Muscle of leg (tissue), 11 donors: ENCODE data around the gene SEC24C. TPM values are rescaled to one million over a fixed set of nuclear protein-coding genes. Genes with fewer than 3 reads are reported as not detected.
"Not testable (repeated sequence)": the region's sequence is repeated elsewhere in the genome, so short reads cannot be mapped to it uniquely, and the experiment has no call there.

Experiments
- DNase-seq: peaks from one replicate; pipeline ENCODE4 v3.0.0; 2013
- H3K27ac ChIP-seq: one replicate; pipeline ENCODE4 v1.5.1; 2013; ENCODE audit warnings: mild to moderate bottlenecking, low read length, control low read depth
- H3K27me3 ChIP-seq: one replicate; pipeline ENCODE4 v1.6.1; 2013; ENCODE audit warnings: low read length; ENCODE audit not compliant: control insufficient read depth, insufficient read depth
- H3K36me3 ChIP-seq: one replicate; pipeline ENCODE4 v1.6.1; 2013; ENCODE audit warnings: low read length; ENCODE audit not compliant: control insufficient read depth, insufficient read depth
- H3K4me1 ChIP-seq: one replicate; pipeline ENCODE4 v1.6.1; 2013; ENCODE audit warnings: low read length; ENCODE audit not compliant: control insufficient read depth, insufficient read depth
- H3K4me3 ChIP-seq: one replicate; pipeline ENCODE4 v1.5.1; 2013; ENCODE audit warnings: low read length, control low read depth
- H3K9me3 ChIP-seq: replicated peaks from 2 replicates; pipeline ENCODE4 v1.6.1; 2013; ENCODE audit warnings: low read depth, low read length; ENCODE audit not compliant: control insufficient read depth
- WGBS: methylation state at CpG from one replicate; pipeline ENCODE4 v1.1.5; 2013; ENCODE audit warnings: missing lambda C conversion rate; ENCODE audit not compliant: insufficient coverage; 5-methylcytosine and 5-hydroxymethylcytosine counted together
- polyA plus RNA-seq, 8 donors: library from polyadenylated mRNA; unstranded; fragments of 120-200 nt; gene quantifications; one replicate each; pipeline versions ENCODE4 v1.2.1 to v1.2.3, GENCODE V29; 2013; ENCODE audit warnings: inconsistent platforms in 1 of 8, low replicate concordance in 1 of 8; ENCODE audit not compliant: insufficient read length in 8 of 8, insufficient read depth in 1 of 8
- total RNA-seq: library from RNA; stranded (reverse); fragments of 120-200 nt; gene quantifications from one replicate; pipeline ENCODE4 v1.2.4, GENCODE V29; 2013

Gene SEC24C
- total and polyA plus RNA-seq, 9 donors, result 43.4 to 59.3 (median 49.3) TPM

DNA sequence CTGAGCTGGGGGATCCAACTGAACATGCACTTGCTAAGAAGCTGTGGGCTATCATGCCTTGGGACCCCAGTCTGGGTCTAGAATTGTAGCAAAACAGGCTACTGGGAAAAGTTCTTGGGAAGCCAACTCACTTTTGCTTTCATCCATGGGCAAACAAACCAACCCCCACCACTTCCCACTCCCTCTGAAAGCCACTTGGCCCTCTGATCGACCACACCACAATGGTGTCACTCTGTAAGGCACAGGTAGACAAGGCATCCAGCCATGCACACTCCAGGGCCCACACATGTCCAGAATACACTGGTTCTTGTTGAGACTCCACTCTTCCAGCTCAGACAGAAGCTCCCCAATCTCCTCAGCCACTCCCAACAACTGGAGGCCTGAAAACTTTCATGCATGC lies 36.0 kb upstream of the SEC24C start:
- WGBS, result 80% methylated on average over 1 of the region's 1 CpG
- not testable (repeated sequence) for H3K27ac ChIP-seq, DNase-seq, H3K4me1 ChIP-seq, H3K9me3 ChIP-seq, H3K36me3 ChIP-seq, H3K27me3 ChIP-seq, H3K4me3 ChIP-seq

DNA sequence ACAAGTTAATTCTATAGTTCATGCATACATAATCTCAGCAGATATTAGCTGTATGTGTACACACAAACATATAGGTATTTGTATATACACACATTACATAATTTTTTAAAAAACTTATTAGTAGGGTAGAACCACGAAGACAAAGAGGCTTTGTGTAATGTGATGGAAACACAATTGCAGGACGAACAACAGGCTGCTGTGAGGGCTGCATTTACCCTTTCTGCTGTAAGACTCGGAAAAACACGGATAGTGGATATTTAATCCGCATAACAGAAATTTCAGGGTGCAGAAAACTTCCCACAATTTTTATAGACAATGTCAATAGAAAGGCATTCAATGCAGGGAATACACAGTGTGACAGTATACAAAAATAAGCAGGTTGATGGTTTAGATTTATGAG lies 32.5 kb upstream of the SEC24C start:
- not testable (repeated sequence) for H3K9me3 ChIP-seq, H3K36me3 ChIP-seq, DNase-seq, H3K4me1 ChIP-seq, H3K27ac ChIP-seq, H3K4me3 ChIP-seq, H3K27me3 ChIP-seq
- 80% methylated on average over 1 of the region's 5 CpGs for WGBS

DNA sequence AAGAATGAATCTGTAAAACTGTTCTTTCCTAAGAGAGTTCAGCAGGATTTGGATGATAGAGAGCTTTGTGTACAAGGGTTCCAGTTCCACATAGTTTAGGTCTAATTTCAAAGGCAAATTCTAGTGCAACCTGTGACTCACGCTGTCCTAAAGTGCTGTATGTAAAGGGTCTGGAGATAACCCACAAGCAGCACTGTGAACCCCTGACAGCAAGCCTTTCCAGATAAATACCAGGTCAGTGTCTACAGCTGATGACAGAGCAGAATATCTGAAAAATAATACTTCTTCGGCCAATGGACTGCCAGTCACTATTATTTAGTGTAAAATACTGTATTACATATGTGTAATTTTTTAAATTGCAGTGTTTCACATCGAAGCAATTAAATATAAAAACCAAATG lies 30.3 kb upstream of the SEC24C start:
- not testable (repeated sequence) for H3K27ac ChIP-seq
- peaks cover 15% of the 10 kb centered on the region for H3K36me3 ChIP-seq

DNA sequence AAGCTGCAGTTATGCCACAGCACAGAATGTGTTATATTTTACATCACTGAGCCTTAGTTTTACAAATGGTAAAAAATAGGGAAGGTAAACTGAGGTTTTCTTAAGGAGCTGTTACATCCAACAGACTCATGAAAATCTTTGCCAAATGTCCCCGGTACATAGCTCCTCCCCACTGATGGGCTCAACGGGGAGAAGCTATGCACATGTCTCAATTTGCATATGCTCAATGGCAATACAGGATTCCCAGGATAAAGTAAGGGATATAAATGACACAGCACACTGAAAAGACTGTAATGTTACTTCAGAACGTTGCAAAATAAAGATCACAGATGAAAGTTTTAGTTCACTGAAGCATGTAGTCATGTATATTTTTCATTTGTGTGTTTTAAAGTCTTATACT lies 29.7 kb upstream of the SEC24C start:
- H3K27ac ChIP-seq, DNase-seq, H3K9me3 ChIP-seq, H3K4me1 ChIP-seq, H3K27me3 ChIP-seq, H3K4me3 ChIP-seq: not testable (repeated sequence)
- H3K36me3 ChIP-seq, result peaks cover 18% of the 10 kb centered on the region
- WGBS, result no CpG with 5 or more reads among the region's 3 CpGs

More for the DNA sequence above, 30.3 kb upstream of the SEC24C start:
- not testable (repeated sequence) for H3K4me1 ChIP-seq, DNase-seq, H3K9me3 ChIP-seq, H3K4me3 ChIP-seq, H3K27me3 ChIP-seq
- WGBS, result no CpG with 5 or more reads among the region's 3 CpGs

DNA sequence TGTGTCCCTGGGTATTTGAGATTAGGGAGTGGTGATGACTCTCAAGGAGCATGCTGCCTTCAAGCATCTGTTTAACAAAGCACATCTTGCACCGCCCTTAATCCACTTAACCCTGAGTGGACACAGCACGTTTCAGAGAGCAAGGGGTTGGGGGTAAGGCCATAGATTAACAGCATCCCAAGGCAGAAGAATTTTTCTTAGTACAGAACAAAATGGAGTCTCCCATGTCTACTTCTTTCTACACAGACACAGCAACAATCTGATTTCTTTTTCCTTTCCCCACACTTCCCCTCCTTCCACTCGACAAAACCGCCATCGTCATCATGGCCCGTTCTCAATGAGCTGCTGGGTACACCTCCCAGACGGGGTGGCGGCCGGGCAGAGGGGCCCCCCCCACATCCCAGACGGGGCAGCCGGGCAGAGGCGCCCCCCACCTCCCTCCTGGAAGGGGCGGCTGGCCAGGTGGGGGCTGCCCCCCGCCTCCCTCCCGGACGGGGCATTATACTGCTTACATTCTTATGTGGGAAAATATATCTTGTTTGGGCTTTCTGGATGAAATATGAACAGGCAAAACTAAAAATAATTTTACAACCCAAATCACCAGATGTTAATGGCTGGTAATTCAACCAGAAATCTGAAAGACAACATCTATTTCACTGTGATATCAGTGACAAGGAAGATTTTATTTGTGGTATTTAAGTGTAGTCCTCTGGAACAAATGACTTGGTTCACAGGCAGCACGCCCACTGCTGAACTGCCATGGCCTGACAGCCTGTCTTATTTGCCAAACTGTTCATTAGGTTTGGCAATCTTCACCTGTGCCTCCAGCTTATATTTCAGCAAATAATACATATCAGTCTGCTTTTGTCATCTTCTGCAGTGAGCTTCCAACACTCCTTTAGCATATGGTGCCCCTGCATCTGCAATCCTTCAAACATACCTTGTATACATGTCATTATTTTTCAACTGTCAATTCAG lies 28.7 kb upstream of the SEC24C start:
- H3K4me3 ChIP-seq, DNase-seq, H3K9me3 ChIP-seq, H3K27ac ChIP-seq, H3K4me1 ChIP-seq, H3K27me3 ChIP-seq: not testable (repeated sequence)
- H3K36me3 ChIP-seq, result peaks cover 22% of the 10 kb centered on the region
- 86% methylated on average over 8 of the region's 17 CpGs for WGBS

DNA sequence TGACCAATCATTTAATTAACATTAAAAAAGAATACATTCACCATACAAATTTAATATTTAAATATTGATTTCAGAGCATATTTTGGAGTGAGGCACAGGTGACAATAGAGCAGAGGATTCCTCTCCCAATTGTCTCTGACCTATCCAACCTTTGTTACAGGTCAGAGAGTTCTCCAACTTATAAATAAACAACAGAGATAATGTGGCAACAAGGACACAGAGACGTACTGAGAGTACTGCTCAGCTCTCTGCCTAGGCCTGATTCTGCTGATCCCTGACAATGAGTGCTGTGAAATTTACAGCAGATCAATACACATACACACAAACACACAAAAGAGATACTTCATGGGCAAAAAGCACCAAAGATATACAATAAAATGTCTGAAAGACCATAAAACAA lies 27.9 kb upstream of the SEC24C start:
- no peaks in the 10 kb centered on the region for H3K4me1 ChIP-seq
- H3K36me3 ChIP-seq, result peaks cover 30% of the 10 kb centered on the region
- DNase-seq, result no peak
- no peaks in the 10 kb centered on the region for H3K9me3 ChIP-seq
- H3K27me3 ChIP-seq, result no peaks in the 10 kb centered on the region
- WGBS, result no CpG with 5 or more reads among the region's 1 CpG
- no peak overlapping the region for H3K4me3 ChIP-seq
- H3K27ac ChIP-seq, result no peak overlapping the region

DNA sequence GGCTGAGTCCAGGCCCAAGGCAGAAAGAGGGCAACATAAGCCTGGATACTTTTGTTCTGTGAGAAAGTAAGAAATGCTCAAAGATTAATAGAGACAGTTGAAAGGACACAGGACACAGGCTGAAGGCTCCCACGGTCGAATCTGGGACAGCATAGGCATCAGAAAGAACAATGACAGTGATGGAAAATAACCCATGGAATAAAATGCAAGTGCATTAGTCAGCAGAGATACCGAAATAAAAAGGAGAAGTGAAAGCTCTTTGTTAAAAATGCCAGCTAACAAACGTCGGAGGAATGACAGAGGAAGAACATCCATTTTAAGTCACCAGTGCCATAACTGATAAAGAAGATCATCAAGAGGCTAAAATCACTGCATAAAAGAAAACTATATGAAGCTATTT lies 26.6 kb upstream of the SEC24C start:
- no peaks in the 10 kb centered on the region for H3K4me1 ChIP-seq
- H3K4me3 ChIP-seq, result no peak overlapping the region
- no peaks in the 10 kb centered on the region for H3K27me3 ChIP-seq
- peak; percentile 69 for DNase-seq
- peaks cover 41% of the 10 kb centered on the region for H3K36me3 ChIP-seq
- no peaks in the 10 kb centered on the region for H3K9me3 ChIP-seq
- WGBS, result 79% methylated on average over 2 of the region's 5 CpGs
- no peak overlapping the region for H3K27ac ChIP-seq

DNA sequence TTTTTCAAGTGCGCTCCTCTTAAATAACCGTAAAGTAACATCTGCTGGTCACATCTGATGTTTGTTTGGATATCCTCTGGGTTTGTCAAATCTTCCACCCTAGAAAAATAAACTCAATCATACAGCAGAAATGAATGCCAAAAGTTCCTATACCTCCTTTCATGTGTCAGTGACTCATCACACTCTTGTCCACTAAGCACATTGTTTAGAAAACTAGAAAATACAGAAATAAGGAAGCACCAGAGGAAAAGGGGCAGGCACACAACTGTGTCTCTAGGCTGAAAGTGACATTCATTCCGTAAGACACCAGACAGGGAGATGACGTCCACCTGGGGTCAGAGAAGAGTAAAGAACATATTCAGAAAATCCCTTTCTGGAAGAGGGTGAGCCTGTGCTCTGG lies 23.6 kb upstream of the SEC24C start:
- Histone ChIP-seq H3K27ac (peak overlapping the region; percentile 15), H3K36me3 (peaks cover 50% of the 10 kb centered on the region)
- WGBS, result 83% methylated on average over 1 of the region's 4 CpGs
- not testable (repeated sequence) for H3K27me3 ChIP-seq, H3K9me3 ChIP-seq, H3K4me1 ChIP-seq, H3K4me3 ChIP-seq
- DNase-seq, result peak; percentile 54

DNA sequence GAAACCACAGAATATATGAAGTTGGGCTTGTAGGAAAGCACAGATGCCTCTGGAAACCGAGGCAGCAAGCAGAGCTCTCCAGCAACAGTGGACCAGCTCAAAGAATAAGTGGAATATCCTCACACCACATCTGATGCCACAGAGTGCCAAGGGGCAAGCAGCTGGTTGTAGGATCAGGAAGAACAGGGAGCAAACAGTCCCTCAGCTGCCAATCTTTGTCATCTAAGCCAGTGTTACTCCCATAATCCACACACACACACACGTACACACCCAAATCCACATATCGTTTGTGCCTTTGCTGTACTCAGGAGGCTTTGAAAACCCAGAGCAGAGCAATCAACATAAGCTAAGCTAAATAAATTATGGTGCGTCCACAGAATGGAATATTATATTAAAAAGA lies 20.7 kb upstream of the SEC24C start:
- DNase-seq, result no peak
- peaks cover 52% of the 10 kb centered on the region for H3K36me3 ChIP-seq
- no peaks in the 10 kb centered on the region for H3K9me3 ChIP-seq
- no peaks in the 10 kb centered on the region for H3K4me1 ChIP-seq
- WGBS, result no CpG with 5 or more reads among the region's 4 CpGs
- no peaks in the 10 kb centered on the region for H3K27me3 ChIP-seq
- no peak overlapping the region for H3K27ac ChIP-seq
- no peak overlapping the region for H3K4me3 ChIP-seq

DNA sequence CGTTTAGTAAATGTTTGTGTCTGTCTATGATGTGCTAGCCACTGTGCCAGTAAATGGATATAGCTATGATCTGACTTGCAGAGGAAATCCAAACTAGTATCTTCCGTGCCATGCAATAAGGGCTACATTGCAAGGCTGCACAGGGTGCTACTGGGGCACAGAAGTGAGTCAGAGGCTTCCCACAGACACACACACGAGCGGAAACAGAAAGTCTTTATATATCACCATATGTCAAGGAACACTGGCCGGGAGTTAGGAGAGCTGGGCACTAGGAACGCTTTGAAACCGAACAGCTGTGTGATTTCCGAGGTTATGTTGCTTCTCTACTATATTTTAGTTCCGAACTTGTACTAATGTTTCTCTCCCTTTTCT lies 14.4 kb upstream of the SEC24C start:
- H3K4me3 ChIP-seq, result peak overlapping the region; percentile 84
- peak overlapping the region; percentile 97 for H3K27ac ChIP-seq
- H3K4me1 ChIP-seq, result peaks cover 10% of the 10 kb centered on the region
- H3K9me3 ChIP-seq, DNase-seq, H3K27me3 ChIP-seq: not testable (repeated sequence)
- peaks cover 41% of the 10 kb centered on the region for H3K36me3 ChIP-seq
- 0% methylated on average over 3 of the region's 9 CpGs for WGBS
